WTC11 (cell line): ENCODE results near the gene NR1I3. TPM values are rescaled to one million over a fixed set of nuclear protein-coding genes. Genes with fewer than 3 reads are reported as not detected.
"Not testable (repeated sequence)": the region's sequence is repeated elsewhere in the genome, so short reads cannot be mapped to it uniquely, and the experiment has no call there.

Source experiments
- ATAC-seq: fragments of 200-7000 bp; cut with Tn5 transposase; 2 replicates; pipeline ENCODE4 v1.10.0; 2021; ENCODE audit warnings: mild to moderate bottlenecking, moderate library complexity
- CTCF ChIA-PET: fragments of 300-600 bp; sonication (Branson Sonifier 250); formaldehyde crosslinking; loops from one replicate; lab custom pipeline; 2021; ENCODE audit warnings: antibody characterized with exemption; lab: Charles Lee
- POLR2A ChIA-PET: fragments of 350-600 bp; sonication (Branson Sonifier 250); formaldehyde crosslinking; loops from one replicate; lab custom pipeline; 2021; ENCODE audit warnings: antibody characterized with exemption; lab: Charles Lee
- DNase-seq: peaks from one replicate; pipeline ENCODE4 v3.0.0; 2021; ENCODE audit warnings: low spot score
- H3K27ac Mint-ChIP-seq: 2 replicates; pipeline ENCODE4 v1.8.0; 2021; ENCODE audit warnings: mixed read lengths
- H3K27me3 Mint-ChIP-seq: 2 replicates; pipeline ENCODE4 v1.8.0; 2021; ENCODE audit warnings: low read depth, mild to moderate bottlenecking, moderate library complexity, mixed read lengths
- H3K36me3 Mint-ChIP-seq: 2 replicates; pipeline ENCODE4 v1.8.0; 2021; ENCODE audit warnings: mixed read lengths
- H3K4me1 Mint-ChIP-seq: 2 replicates; pipeline ENCODE4 v1.8.0; 2022; ENCODE audit warnings: mixed read lengths
- H3K4me3 Mint-ChIP-seq: 2 replicates; pipeline ENCODE4 v1.8.0; 2021; ENCODE audit warnings: mild to moderate bottlenecking, moderate library complexity, mixed read lengths
- H3K9me3 Mint-ChIP-seq: 2 replicates; pipeline ENCODE4 v1.8.0; 2021; ENCODE audit warnings: mixed read lengths
- CTCF ChIP-seq: fragments of 200-600 bp; IDR thresholded peaks from 2 replicates; pipeline ENCODE4 v1.8.0; 2022; ENCODE audit warnings: antibody characterized with exemption
- E2F5 ChIP-seq: sonication (generic); formaldehyde crosslinking; IDR thresholded peaks from 2 replicates; pipeline ENCODE4 v1.8.1; 2022; ENCODE audit warnings: mild to moderate bottlenecking, moderate library complexity, missing genetic modification reagents
- ESRRA ChIP-seq: sonication (generic); formaldehyde crosslinking; IDR thresholded peaks from 2 replicates; pipeline ENCODE4 v1.8.1; 2022; ENCODE audit warnings: mild to moderate bottlenecking, missing genetic modification reagents, borderline replicate concordance
- FOXK1 ChIP-seq: sonication (generic); formaldehyde crosslinking; IDR thresholded peaks from 2 replicates; pipeline ENCODE4 v1.8.0; 2022; ENCODE audit warnings: mild to moderate bottlenecking, moderate library complexity, missing genetic modification reagents
- GABPB1 ChIP-seq: sonication (generic); formaldehyde crosslinking; IDR thresholded peaks from 2 replicates; pipeline ENCODE4 v1.8.1; 2023; ENCODE audit warnings: mild to moderate bottlenecking, missing genetic modification reagents
- MLX ChIP-seq: sonication (generic); formaldehyde crosslinking; IDR thresholded peaks from 2 replicates; pipeline ENCODE4 v1.8.1; 2023; ENCODE audit warnings: mild to moderate bottlenecking, missing genetic modification reagents, moderate library complexity
- MXD4 ChIP-seq: fragments of 250-450 bp; sonication (Bioruptor Pico); IDR thresholded peaks from 2 replicates; pipeline ENCODE4 v1.8.0; 2021; ENCODE audit warnings: mild to moderate bottlenecking, moderate library complexity, borderline replicate concordance
- NR2C2 ChIP-seq: sonication (generic); formaldehyde crosslinking; IDR thresholded peaks from 2 replicates; pipeline ENCODE4 v1.8.0; 2022; ENCODE audit warnings: mild to moderate bottlenecking, missing genetic modification reagents
- RELA ChIP-seq: sonication (generic); formaldehyde crosslinking; IDR thresholded peaks from 2 replicates; pipeline ENCODE4 v1.8.1; 2022; ENCODE audit warnings: missing genetic modification reagents, mild to moderate bottlenecking, borderline replicate concordance
- SMAD3 ChIP-seq: sonication (generic); formaldehyde crosslinking; IDR thresholded peaks from 2 replicates; pipeline ENCODE4 v1.8.0; 2022; ENCODE audit warnings: missing genetic modification reagents, mild to moderate bottlenecking, borderline replicate concordance
- STAT6 ChIP-seq: sonication (generic); formaldehyde crosslinking; conservative IDR thresholded peaks from 2 replicates; pipeline ENCODE4 v1.8.1; 2023; ENCODE audit warnings: mild to moderate bottlenecking, low read depth, missing genetic modification reagents, moderate library complexity
- ZNF232 ChIP-seq: sonication (generic); formaldehyde crosslinking; IDR thresholded peaks from 2 replicates; pipeline ENCODE4 v1.8.0; 2022; ENCODE audit warnings: mild to moderate bottlenecking, missing genetic modification reagents
- total RNA-seq: library from RNA; stranded (reverse); gene quantifications from 3 replicates; pipeline ENCODE4 v1.2.3, GENCODE V29; 2021

The NR1I3 gene
- total RNA-seq, 1 experiment from 2014 or later, result not detected

- no peak for TF ChIP-seq E2F5 (CRISPR knock-in tag)
- no peak for TF ChIP-seq SMAD3 (CRISPR knock-in tag)
- TF ChIP-seq RELA, result no peak
- TF ChIP-seq MXD4, result no peak
- TF ChIP-seq STAT6 (CRISPR knock-in tag), result no peak
- no peak for TF ChIP-seq ESRRA (CRISPR knock-in tag)
- TF ChIP-seq FOXK1 (CRISPR knock-in tag), result peak; percentile 46; the same call in 1 of the 2 replicates
- TF ChIP-seq ZNF232 (CRISPR knock-in tag), result no peak
These were observed 12.3 kb downstream of the NR1I3 start, which contains the start of gene TOMM40L (continued) for GRCh38 chr1:161225534-161226319.

- H3K9me3 Mint-ChIP-seq, result no peaks in the 10 kb centered on the region
- peaks cover 10% of the 10 kb centered on the region for H3K36me3 Mint-ChIP-seq
- POLR2A ChIA-PET, result interaction anchor here (0.8 to 2.2 kb wide), 10 partner anchors 8 to 165 kb away, joined by 3 to 18 read pairs (median 5); partner anchors contain the start of genes ADAMTS4, DEDD, NDUFS2 and PPOX
- peak; percentile 4 for ATAC-seq
- CTCF ChIA-PET, result interaction anchor here (0.6 to 5.1 kb wide), 45 partner anchors 9 to 1565 kb away, joined by 3 to 107 read pairs (median 6); partner anchors contain the start of genes ADAMTS4, B4GALT3, F11R and FCER1G
- H3K4me1 Mint-ChIP-seq, result peaks cover 28% of the 10 kb centered on the region
- no peak for TF ChIP-seq NR2C2 (CRISPR knock-in tag)
- 0 out of 2 replicates have a peak, but pooled peaks have one; percentile 33 for TF ChIP-seq CTCF
- TF ChIP-seq, all 79 proteins: peak for 1
- H3K27me3 Mint-ChIP-seq, result no peaks in the 10 kb centered on the region
- peak overlapping the region; percentile 79 for H3K27ac Mint-ChIP-seq
- no peak for DNase-seq
- H3K4me3 Mint-ChIP-seq, result peak overlapping the region; percentile 100; the same call in 1 of the 2 replicates
These were observed 12.8 kb downstream of the NR1I3 start for GRCh38 chr1:161225178-161225533.

- H3K9me3 Mint-ChIP-seq, H3K27ac Mint-ChIP-seq, H3K4me3 Mint-ChIP-seq, DNase-seq, POLR2A ChIA-PET, H3K27me3 Mint-ChIP-seq, ATAC-seq, H3K36me3 Mint-ChIP-seq: not testable (repeated sequence)
- H3K4me1 Mint-ChIP-seq, result peaks cover 32% of the 10 kb centered on the region
- CTCF ChIA-PET, result interaction anchor here (1.5 to 5.1 kb wide), 9 partner anchors 8 to 157 kb away, joined by 7 to 107 read pairs (median 29); partner anchors contain the start of genes ADAMTS4, B4GALT3, FCER1G and NDUFS2
These were observed 13.3 kb downstream of the NR1I3 start for GRCh38 chr1:161224695-161225087.

GRCh38 chr1:161223805-161224694, 14.0 kb downstream of the NR1I3 start:
- ATAC-seq (no peak), DNase-seq (no peak)
- POLR2A ChIA-PET, result no interaction called here
- H3K4me3 Mint-ChIP-seq, result no peak overlapping the region
- TF ChIP-seq MLX (CRISPR knock-in tag) (no peak), GABPB1 (CRISPR knock-in tag) (peak; percentile 98)
- CTCF ChIA-PET, result interaction anchor here (1.1 to 5.1 kb wide), 8 partner anchors 22 to 158 kb away, joined by 3 to 107 read pairs (median 12); partner anchors contain the start of genes B4GALT3, NDUFS2, PCP4L1 and SDHC
- peaks cover 37% of the 10 kb centered on the region for H3K4me1 Mint-ChIP-seq
- no peak overlapping the region for H3K27ac Mint-ChIP-seq
- H3K27me3 Mint-ChIP-seq, result no peaks in the 10 kb centered on the region
- peaks cover 10% of the 10 kb centered on the region for H3K36me3 Mint-ChIP-seq
- H3K9me3 Mint-ChIP-seq, result no peaks in the 10 kb centered on the region
